B cell (primary cell): ENCODE measurements around the gene CTNNB1.

ENCODE experiments used
- EZH2 ChIP-seq: IDR thresholded peaks from 2 replicates; pipeline ENCODE4 v1.6.1; 2012; ENCODE audit warnings: borderline replicate concordance, low read depth, mild to moderate bottlenecking, moderate library complexity, low read length; ENCODE audit not compliant: insufficient read depth, poor library complexity, severe bottlenecking
- TF ChIP-seq, protein P1 (sequence below): fragments of 200-600 bp; IDR thresholded peaks from one replicate; pipeline ENCODE4 v1.8.0; 2022; ENCODE audit warnings: antibody characterized with exemption, mild to moderate bottlenecking

DNA sequence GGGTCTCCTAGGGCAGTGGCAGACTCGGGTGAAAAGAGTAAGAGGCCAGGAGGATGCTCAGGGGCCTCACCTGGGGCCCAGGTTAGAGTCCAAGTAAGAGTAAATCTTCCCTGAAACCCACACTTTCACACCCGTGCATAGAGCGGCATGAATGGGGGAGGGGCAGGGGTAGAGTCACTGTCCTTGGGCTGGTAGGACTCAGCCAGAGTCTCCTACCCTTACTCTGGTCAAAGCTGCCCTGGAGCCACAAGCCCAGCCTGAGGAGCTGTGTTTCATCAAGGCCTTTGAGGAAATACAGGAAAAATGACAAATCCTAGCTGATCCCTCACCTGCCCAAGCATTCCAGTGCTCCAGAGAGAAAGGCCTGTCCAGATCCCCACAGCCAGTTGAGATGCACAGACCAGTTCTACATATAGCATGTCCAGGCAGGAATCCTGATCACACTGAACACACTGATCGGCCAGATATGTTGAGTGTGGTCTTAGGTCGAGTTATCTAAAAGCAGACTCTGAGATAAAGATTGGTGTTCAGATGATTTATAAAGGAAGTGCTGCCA, 16.7 kb upstream of the CTNNB1 start:
- TF ChIP-seq, protein P1, sequence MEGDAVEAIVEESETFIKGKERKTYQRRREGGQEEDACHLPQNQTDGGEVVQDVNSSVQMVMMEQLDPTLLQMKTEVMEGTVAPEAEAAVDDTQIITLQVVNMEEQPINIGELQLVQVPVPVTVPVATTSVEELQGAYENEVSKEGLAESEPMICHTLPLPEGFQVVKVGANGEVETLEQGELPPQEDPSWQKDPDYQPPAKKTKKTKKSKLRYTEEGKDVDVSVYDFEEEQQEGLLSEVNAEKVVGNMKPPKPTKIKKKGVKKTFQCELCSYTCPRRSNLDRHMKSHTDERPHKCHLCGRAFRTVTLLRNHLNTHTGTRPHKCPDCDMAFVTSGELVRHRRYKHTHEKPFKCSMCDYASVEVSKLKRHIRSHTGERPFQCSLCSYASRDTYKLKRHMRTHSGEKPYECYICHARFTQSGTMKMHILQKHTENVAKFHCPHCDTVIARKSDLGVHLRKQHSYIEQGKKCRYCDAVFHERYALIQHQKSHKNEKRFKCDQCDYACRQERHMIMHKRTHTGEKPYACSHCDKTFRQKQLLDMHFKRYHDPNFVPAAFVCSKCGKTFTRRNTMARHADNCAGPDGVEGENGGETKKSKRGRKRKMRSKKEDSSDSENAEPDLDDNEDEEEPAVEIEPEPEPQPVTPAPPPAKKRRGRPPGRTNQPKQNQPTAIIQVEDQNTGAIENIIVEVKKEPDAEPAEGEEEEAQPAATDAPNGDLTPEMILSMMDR, result no peak
- TF ChIP-seq EZH2, result no peak
